ENCODE results near the gene ABCA6.

DNA sequence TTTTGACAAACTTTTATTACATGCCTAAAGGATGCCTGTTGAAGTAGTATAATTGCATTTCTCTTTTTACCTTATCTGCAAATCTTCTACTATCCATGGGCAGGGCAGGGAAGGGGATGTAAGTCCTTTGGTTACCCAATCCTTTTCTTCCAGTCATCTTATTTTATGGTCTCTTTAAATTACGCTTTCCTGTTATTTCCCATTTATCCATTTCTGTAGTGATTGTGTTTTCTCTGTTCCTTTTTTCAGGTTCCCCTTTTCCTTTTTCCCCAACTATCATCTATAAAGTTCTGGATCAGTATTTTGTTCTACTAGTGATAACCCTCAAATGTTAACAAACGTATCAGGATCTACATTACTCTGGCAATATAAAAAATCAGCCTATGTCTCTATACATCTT, 77.7 kb downstream of the ABCA6 start:
- TF ChIP-seq, protein P1, sequence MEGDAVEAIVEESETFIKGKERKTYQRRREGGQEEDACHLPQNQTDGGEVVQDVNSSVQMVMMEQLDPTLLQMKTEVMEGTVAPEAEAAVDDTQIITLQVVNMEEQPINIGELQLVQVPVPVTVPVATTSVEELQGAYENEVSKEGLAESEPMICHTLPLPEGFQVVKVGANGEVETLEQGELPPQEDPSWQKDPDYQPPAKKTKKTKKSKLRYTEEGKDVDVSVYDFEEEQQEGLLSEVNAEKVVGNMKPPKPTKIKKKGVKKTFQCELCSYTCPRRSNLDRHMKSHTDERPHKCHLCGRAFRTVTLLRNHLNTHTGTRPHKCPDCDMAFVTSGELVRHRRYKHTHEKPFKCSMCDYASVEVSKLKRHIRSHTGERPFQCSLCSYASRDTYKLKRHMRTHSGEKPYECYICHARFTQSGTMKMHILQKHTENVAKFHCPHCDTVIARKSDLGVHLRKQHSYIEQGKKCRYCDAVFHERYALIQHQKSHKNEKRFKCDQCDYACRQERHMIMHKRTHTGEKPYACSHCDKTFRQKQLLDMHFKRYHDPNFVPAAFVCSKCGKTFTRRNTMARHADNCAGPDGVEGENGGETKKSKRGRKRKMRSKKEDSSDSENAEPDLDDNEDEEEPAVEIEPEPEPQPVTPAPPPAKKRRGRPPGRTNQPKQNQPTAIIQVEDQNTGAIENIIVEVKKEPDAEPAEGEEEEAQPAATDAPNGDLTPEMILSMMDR (conservative IDR thresholded peaks at IDR 0.05; ENCODE audit: low read depth, low read length): no peak
- TF ChIP-seq EZH2phosphoT487 (IDR thresholded peaks at IDR 0.05; ENCODE audit: borderline replicate concordance, low read length): no peak

All from PC-3 (cell line).